ENCODE measurements around the gene KRTAP5-7.
"Not testable (repeated sequence)": the region's sequence is repeated elsewhere in the genome, so short reads cannot be mapped to it uniquely, and the experiment has no call there.

Gene KRTAP5-7

GRCh38 chr11:71526796-71527575 is at the start of gene KRTAP5-7:
Gene KRTAP5-7, plus strand, starts transcription at chr11:71527267. Its CDS starts 34 bp downstream, at chr11:71527301.
- DNase-seq (ENCODE audit: low read depth in 2 of 2), result not testable (repeated sequence)

GRCh38 chr11:71477641-71478527 is 49.2 kb upstream of the KRTAP5-7 start:
- no peak for DNase-seq (ENCODE audit: low read depth in 2 of 2)

- no peak for DNase-seq (ENCODE audit: low read depth in 2 of 2)
Observed at GRCh38 chr11:71478528-71478840, 48.6 kb upstream of the KRTAP5-7 start.

DNA sequence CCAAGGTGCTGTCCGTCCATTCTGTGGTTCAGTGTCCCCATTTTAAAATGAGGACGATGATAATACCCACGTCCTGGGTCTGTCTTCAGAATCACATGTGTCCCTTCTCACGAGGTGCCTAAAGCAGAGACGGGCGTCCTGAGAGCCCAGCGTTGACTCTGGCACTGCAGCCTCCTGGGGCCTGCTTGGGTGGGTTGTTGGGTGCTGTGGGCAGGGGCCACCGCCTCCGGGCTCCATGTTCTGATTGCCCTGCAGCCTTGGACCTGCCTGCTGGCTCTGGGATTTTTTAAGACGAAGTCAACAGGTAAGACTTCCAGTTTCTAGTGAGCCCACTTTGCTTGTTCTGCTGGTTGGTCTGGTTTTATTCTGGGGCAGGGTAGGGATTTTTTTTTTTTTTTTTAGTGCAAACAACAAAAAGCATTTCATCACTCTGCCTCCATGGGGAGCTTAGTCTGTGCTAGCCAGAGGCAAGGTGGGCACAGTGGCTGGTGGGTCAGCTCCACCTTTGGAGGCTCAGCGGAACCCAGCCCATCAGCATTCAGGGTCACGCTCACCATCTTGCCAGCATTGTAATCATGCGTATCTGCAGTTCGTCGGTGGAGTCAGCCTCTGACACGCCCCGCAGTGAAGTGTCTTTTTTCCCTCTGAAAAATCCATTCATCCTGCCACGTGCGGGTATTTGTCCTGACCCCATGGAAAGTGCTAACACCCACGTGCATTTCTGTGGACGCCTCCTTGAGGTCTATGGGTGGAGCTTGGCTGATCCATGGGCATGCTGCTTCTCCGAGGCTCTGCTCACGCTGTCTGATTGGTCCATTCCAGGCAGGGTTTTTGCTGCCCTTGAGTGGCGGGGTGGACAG is 45.7 kb upstream of the KRTAP5-7 start:
- DNase-seq (ENCODE audit: low read depth in 2 of 2), result no peak

GRCh38 chr11:71482216-71482615 is 44.9 kb upstream of the KRTAP5-7 start:
- DNase-seq (ENCODE audit: low read depth in 2 of 2), result no peak

DNA sequence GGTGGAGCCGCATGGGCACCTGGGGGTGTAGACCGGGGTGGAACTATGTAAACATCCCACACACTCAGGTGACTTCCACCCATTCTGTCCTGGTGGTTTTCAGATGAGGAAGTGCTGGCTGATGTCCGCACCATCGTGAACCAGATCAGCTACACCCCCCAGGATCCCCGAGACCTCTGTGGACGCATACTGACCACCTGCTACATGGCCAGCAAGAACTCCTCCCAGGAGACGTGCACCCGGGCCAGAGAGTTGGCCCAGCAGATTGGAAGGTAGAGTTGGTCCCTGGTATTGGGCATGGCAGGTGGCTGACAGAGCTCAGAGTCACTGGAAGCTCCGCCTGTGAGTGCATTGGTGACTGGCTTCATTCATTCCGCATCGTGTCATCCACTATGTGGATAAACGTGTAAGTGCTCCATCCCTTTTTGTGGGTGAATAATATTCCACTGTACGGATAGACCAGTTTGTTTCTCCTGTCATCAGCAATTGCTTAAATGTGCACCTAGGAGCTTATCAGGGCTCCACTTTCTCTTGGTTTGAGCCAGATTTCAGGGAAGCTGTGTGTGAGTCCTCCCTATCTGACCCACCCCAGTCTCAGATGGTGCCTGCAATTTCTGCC is 44.2 kb upstream of the KRTAP5-7 start:
- no peak for DNase-seq (ENCODE audit: low read depth in 2 of 2)

- DNase-seq (ENCODE audit: low read depth in 2 of 2), result no peak
Observed at GRCh38 chr11:71483692-71484091, 43.4 kb upstream of the KRTAP5-7 start.

DNA sequence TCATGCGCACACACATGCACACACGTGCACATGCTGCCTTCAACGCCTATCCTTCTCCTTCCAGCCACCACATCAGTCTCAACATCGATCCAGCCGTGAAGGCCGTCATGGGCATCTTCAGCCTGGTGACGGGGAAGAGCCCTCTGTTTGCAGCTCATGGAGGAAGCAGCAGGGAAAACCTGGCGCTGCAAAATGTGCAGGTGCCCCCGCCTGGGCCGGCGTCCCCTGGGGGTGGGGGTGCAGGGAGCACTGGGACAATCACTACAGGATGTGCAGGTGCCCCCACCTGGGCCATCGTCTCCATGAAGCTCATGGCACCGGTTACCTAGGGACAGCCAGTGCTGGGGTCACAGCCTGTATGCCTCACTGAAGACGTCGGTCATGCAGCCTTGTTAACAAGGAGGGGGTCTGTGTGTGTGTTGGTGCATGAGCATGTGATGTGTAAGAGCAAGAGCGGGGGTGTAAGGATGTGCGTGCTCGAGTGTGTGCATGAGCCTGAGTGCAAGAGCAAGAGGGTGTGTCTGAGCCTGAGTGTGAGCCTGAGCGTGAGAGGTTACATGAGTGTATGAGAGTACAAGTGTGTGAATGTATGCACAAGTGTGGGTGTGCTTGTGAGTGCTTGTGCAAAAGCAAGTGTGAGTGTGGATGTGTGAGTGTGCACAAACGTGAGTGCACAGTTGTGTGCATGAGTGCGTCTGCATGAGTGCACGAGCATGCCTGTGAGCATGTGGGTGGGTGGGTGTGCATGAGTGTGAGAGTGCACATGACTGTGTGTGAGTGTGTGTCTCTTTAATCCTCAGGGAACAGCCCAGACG is 42.6 kb upstream of the KRTAP5-7 start:
- DNase-seq (ENCODE audit: low read depth in 2 of 2), result no peak

GRCh38 chr11:71485063-71485399 is 42.0 kb upstream of the KRTAP5-7 start:
- no peak for DNase-seq (ENCODE audit: low read depth in 2 of 2)

DNA sequence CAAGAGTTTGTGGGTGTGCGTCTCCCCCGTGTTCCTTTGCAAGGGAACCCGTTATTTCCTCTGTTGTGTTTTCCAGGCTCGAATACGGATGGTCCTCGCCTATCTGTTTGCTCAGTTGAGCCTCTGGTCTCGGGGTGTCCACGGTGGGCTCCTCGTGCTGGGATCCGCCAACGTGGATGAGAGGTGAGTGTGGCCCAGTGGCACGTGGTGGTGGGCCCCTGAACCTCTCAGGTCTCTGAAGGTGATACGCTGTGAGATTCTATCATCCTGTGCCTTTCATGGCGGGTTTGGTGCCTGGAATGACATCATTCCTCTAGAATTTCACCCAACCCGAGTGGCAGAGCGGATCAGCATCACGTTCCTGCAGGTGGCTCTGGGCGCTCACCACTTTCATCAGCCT is 41.6 kb upstream of the KRTAP5-7 start:
- DNase-seq (ENCODE audit: low read depth in 2 of 2), result no peak

DNA sequence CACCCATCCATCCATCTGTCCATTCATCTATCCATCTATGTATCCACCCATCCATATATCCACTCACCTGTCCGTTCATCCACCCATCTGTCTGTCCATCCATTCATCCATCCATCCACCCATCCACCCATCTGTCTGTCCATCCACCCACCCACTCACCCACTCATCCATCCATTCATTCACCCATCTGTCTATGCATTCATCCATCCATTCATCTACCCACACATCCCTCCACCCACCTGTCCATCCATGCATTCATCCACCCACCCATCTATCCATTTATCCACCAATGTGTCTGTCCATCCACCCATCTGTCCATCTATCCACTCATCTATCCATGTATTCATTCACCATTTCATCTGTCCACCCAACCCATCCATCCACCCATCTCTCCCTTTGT is 40.7 kb upstream of the KRTAP5-7 start:
- no peak for DNase-seq (ENCODE audit: low read depth in 2 of 2)

- no peak for DNase-seq (ENCODE audit: low read depth in 2 of 2)
Observed at GRCh38 chr11:71488681-71489270, 38.3 kb upstream of the KRTAP5-7 start.

DNA sequence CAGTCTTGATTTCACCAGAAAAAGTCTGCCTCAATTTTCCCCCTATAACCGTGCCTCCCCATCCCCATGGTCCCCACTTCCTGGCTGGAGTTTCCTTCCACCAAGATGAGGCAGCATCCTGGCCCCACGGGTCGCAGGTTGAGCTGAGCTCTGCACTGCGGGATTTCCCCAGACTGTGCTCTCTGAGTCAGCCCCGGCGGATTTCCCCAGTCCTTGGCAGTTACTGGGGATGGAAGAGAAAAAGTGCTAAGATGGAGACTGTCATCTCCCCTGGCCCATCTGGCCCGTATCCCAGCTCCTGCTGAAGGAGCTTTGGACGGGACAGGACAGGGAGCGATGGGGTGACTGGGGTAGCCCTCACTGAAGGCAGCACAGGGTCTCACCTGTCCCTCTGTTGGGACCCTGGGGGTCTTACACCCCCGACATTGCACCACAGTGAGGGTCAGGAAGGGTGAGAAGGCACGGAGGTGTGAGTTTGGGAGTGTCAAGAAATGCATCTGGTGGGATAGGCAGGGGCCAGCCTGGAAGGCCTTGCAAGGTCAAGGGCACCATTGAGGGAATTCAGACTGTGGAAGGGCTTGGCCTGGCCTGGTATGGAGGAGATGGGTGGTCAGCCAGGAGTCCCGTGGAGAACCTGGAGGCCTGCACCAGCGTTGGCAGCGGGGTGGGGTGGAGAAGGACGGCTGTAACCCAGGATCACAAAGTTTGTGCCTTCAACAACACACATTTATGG is 37.6 kb upstream of the KRTAP5-7 start:
- no peak for DNase-seq (ENCODE audit: low read depth in 2 of 2)

DNA sequence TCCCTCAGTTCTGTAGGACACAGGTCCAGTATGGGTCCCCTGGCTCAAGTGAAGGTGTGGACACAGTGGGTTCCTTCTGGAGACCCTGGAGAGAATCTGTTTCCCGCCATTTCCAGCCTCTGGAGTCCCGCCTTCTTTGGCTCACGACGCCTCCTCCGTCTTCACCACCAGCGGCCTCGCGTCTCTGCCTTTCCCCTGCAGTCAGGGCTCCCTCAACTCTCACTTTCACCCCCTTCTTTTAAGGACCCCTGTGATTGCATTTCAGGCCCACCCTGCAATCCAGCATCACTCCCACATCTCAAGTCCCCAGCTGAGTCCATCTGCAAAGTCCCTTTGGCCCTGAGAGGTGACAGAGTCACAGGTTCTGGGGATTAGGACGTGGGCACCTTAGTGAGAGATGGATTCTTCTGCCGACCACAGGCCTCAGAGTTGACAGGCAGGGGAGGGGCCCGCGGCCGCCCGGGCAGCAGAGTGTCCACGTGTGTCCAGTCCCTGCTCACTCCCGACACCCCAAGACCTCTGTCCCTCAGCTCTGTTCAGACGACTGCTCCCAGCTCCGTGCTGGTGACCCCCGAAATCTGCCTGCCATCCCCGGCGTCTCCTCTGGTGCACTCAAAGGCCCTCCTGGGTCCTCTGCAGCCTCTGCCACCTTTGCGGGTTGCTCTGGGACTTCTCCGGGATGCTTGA is 36.9 kb upstream of the KRTAP5-7 start:
- DNase-seq (ENCODE audit: low read depth in 2 of 2), result no peak

GRCh38 chr11:71490731-71491390 is 36.2 kb upstream of the KRTAP5-7 start:
- no peak for DNase-seq (ENCODE audit: low read depth in 2 of 2)

GRCh38 chr11:71491531-71491930 is 35.5 kb upstream of the KRTAP5-7 start:
- no peak for DNase-seq (ENCODE audit: low read depth in 2 of 2)

DNA sequence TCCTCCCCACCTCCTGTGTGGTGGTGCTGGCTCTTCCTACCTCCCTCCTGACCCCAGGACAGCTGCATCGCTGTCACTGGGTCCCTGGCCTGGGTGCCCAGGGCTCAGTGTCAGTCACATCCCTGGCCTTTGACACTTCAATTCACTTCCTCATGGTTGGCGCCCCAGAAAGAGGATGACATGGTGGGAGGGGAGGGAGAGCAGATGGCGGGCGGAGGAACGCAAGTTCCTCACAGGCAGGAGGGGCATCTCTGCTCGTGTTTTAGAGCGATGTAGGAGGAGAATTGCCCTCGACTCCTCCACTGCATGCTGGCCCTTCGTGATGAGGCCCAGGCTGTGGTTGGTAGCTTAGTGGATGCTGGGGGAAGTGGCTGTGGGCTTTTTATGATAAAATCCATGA is 35.1 kb upstream of the KRTAP5-7 start:
- no peak for DNase-seq (ENCODE audit: low read depth in 2 of 2)

All from stimulated activated CD8-positive, alpha-beta memory T cell treated with anti-CD3 and anti-CD28 coated beads, Interleukin-15, amount 100 ng/mL, for 4 hours (primary cell).